Cardiac muscle cell (in vitro differentiated cells and primary cell): ENCODE results near the gene C3orf18. TPM values are rescaled to one million over a fixed set of nuclear protein-coding genes. Genes with fewer than 3 reads are reported as not detected.

ENCODE experiments used
- DNase-seq, 2 donors: peaks; one replicate each; pipeline versions ENCODE4 v3.0.0 to v3.0.0-alpha.2; 2010 to 2017; ENCODE audit warnings: low read depth in 1 of 2, low spot score in 1 of 2
- H3K27ac ChIP-seq: fragments of 200-600 bp; sonication (generic); 2 replicates; pipeline ENCODE4 v1.5.1; 2016
- H3K27me3 ChIP-seq: fragments of 200-600 bp; sonication (generic); 2 replicates; pipeline ENCODE4 v1.6.0; 2016; ENCODE audit warnings: control low read depth
- H3K36me3 ChIP-seq: fragments of 200-600 bp; sonication (generic); 2 replicates; pipeline ENCODE4 v1.5.1; 2016; ENCODE audit warnings: control low read depth
- H3K4me1 ChIP-seq: fragments of 200-600 bp; sonication (generic); 2 replicates; pipeline ENCODE4 v1.8.1; 2017; ENCODE audit warnings: low read depth, mild to moderate bottlenecking, mixed run types
- H3K4me3 ChIP-seq: fragments of 200-600 bp; sonication (generic); 2 replicates; pipeline ENCODE4 v1.5.1; 2016; ENCODE audit warnings: mild to moderate bottlenecking
- H3K9me3 ChIP-seq: fragments of 200-600 bp; sonication (generic); 2 replicates; pipeline ENCODE4 v1.5.1; 2017; ENCODE audit warnings: low read depth, mild to moderate bottlenecking, control low read depth
- polyA plus RNA-seq: library from polyadenylated mRNA; unstranded; fragments of >200 nt; fragmentation: Nextera tagmentation; extraction: Ambion mirVana; gene quantifications from 2 replicates; pipeline ENCODE4 v1.2.1, GENCODE V29; 2016
- total RNA-seq: library from RNA; depleted of rRNA; stranded (reverse); fragments of >200 nt; gene quantifications from 2 replicates; pipeline ENCODE4 v1.2.3, GENCODE V29; 2016
- TF ChIP-seq, protein P1 (sequence below): IDR thresholded peaks from 2 replicates; pipeline ENCODE4 v1.5.1; 2012; ENCODE audit warnings: low read depth, mild to moderate bottlenecking, low read length

The C3orf18 gene
- total and polyA plus RNA-seq, 2 experiments from 2014 or later, result 33.6 to 39.4 TPM

DNA sequence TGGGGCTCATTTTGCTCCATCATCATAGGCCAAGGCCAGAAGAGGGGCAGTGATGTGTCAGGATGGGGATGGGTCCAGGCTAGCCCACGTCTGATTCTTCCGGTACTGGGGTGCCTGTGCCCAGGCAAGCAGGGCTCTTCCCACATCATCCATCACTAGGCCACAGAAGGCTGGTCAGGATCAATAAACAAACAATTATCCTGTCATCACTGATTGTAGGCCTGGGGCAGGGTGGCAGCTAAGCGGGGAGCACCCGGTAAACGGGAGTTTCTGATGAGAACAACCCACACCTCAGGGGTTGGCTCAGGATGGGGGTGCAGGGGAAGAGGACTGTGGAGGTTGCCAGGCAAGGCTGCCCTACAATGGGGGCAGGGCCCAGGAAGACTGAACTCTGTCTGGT is 46.0 kb downstream of the C3orf18 start:
- TF ChIP-seq, protein P1, sequence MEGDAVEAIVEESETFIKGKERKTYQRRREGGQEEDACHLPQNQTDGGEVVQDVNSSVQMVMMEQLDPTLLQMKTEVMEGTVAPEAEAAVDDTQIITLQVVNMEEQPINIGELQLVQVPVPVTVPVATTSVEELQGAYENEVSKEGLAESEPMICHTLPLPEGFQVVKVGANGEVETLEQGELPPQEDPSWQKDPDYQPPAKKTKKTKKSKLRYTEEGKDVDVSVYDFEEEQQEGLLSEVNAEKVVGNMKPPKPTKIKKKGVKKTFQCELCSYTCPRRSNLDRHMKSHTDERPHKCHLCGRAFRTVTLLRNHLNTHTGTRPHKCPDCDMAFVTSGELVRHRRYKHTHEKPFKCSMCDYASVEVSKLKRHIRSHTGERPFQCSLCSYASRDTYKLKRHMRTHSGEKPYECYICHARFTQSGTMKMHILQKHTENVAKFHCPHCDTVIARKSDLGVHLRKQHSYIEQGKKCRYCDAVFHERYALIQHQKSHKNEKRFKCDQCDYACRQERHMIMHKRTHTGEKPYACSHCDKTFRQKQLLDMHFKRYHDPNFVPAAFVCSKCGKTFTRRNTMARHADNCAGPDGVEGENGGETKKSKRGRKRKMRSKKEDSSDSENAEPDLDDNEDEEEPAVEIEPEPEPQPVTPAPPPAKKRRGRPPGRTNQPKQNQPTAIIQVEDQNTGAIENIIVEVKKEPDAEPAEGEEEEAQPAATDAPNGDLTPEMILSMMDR, result no peak
- Histone ChIP-seq H3K27ac (no peak overlapping the region), H3K27me3 (no peaks in the 10 kb centered on the region), H3K4me1 (peaks cover 7% of the 10 kb centered on the region), H3K36me3 (no peaks in the 10 kb centered on the region), H3K9me3 (no peaks in the 10 kb centered on the region), H3K4me3 (no peak overlapping the region)
- no peak for DNase-seq

DNA sequence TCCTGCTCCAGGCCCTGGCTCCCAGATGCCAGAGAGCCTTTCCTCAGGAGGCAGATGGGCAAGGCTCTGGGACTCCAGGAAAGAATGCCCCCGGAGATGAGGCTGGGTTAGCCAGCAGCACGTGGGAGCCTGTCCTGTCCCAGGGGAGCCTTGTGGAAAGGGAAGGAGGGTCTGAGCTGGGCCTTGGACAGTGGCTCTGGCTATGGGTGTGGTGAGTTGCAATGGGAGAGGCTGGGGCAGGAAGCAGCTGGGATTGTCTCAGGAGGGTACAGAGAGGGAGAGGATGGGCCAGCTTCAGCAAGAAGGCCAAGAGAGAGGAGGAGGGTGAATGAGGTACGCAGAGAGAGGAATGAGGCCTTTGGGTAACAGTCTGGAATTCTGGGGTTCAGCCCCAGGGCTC is 46.7 kb downstream of the C3orf18 start:
- Histone ChIP-seq H3K27me3 (no peaks in the 10 kb centered on the region), H3K36me3 (no peaks in the 10 kb centered on the region), H3K4me3 (no peak overlapping the region), H3K4me1 (peaks cover 13% of the 10 kb centered on the region), H3K27ac (no peak overlapping the region), H3K9me3 (no peaks in the 10 kb centered on the region)
- no peak for DNase-seq
- TF ChIP-seq, protein P1, result no peak

DNA sequence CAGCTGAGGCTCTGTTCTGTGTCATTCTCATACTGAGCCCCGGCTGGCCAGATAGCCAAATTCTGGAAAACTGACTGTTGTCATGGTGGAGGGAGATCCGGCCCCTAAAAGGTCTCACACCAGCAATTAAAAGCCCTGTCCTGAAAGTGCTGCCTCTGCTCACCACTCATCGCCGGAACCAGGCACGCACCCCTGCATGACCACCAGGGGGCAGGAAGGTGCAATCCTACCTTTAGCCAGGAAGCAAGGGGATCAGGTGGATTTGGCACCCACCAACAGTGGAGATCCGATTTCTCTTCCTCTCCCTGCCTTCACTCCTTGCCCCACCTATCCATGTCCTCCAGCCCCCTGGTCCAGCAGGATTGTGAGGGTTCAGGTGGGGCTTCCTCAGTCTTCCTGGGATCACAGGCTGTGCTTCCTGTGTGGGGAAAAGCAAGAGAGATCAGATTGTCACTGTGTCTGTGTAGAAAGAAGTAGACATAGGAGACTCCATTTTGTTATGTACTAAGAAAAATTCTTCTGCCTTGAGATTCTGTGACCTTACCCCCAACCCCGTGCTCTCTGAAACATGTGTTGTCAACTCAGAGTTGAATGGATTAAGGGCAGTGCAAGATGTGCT is 48.0 kb downstream of the C3orf18 start:
- H3K4me1 ChIP-seq, result peaks cover 22% of the 10 kb centered on the region
- no peaks in the 10 kb centered on the region for H3K9me3 ChIP-seq
- peak; percentile 50 to 79 for DNase-seq
- H3K4me3 ChIP-seq, result no peak overlapping the region
- H3K27me3 ChIP-seq, result no peaks in the 10 kb centered on the region
- H3K27ac ChIP-seq, result no peak overlapping the region
- TF ChIP-seq, protein P1, result peak; percentile 97
- H3K36me3 ChIP-seq, result no peaks in the 10 kb centered on the region

DNA sequence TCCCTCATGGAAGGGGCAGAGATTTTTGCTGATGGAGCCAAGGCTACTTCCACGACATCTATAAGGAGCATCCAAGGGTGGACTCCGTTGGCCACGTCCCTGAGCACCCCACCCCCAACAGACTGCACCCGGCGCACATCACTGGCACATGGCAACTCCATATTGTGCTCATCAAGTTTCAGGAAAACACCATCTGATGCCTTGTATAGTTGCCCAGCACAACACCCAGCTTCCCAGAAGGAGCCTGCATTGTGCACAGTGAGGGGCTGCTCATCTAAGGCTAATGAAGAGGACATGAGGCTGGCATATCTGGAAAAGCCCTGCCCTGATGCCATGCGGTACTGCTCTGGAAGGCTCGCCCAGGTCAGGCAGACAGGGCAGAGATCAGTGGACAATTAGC is 49.1 kb downstream of the C3orf18 start:
- Histone ChIP-seq H3K4me1 (peaks cover 23% of the 10 kb centered on the region), H3K4me3 (no peak overlapping the region), H3K36me3 (no peaks in the 10 kb centered on the region), H3K9me3 (no peaks in the 10 kb centered on the region), H3K27ac (no peak overlapping the region), H3K27me3 (no peaks in the 10 kb centered on the region)
- TF ChIP-seq, protein P1, result no peak
- no peak for DNase-seq

DNA sequence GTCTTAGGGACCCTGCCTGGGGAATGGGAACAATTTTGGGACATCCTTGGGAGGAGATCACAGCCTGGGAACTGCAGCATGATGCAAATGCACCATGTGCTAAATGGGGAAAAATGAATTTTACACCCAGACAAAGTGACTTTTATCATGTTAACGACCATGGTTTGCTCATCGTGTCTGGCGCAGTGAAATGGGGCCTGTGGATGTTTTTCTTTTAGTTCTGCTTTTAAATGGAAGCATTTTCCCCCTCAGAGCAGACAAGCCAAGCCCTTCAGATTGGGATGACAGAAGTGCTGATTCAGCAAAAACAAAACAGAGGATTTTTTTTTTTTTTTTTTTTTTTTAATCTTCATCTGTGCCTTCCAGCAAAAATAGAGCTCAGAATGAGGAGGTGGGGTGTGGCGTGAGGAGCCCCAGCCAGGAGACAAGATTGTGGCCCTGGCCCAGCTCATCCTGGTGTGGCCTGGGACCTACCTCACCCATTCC is 49.8 kb downstream of the C3orf18 start:
- DNase-seq, result no peak
- no peak overlapping the region for H3K27ac ChIP-seq
- H3K36me3 ChIP-seq, result no peaks in the 10 kb centered on the region
- no peak overlapping the region for H3K4me3 ChIP-seq
- TF ChIP-seq, protein P1, result no peak
- no peaks in the 10 kb centered on the region for H3K9me3 ChIP-seq
- H3K27me3 ChIP-seq, result no peaks in the 10 kb centered on the region
- peaks cover 23% of the 10 kb centered on the region for H3K4me1 ChIP-seq

DNA sequence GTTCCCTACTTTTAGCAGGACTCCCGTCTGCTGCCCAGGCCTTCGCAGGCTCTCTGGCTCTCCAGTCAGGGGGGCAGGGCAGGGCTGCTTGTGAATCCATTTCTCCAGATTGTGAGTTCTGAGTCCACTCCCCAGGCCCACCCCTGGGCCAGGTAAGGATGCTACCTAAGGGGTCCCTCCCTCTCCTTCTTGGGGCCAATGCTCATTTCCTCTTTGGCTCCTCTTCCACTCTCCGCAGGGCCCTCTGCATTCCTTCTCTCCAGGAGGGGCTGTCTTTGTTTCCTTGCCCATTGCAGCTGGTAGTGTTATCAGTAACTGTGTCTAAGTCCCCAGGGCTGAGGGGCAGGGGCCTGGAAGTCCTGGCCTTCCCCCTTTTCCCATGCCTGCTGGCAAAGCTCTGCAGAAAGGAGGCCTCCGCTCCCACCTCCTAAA is 51.1 kb downstream of the C3orf18 start:
- Histone ChIP-seq H3K27me3 (no peaks in the 10 kb centered on the region), H3K9me3 (no peaks in the 10 kb centered on the region), H3K4me1 (peaks cover 23% of the 10 kb centered on the region), H3K4me3 (no peak overlapping the region), H3K27ac (peak overlapping the region; percentile 58), H3K36me3 (no peaks in the 10 kb centered on the region)
- TF ChIP-seq, protein P1, result no peak
- no peak for DNase-seq
